Measurements from ENCODE around the gene LRP1B. TPM values are rescaled to one million over a fixed set of nuclear protein-coding genes. Genes with fewer than 3 reads are reported as not detected.

LRP1B gene
- total RNA-seq, 4 donors from 2014 or later: 1.2 to 3.3 (median 2.6) TPM

DNA sequence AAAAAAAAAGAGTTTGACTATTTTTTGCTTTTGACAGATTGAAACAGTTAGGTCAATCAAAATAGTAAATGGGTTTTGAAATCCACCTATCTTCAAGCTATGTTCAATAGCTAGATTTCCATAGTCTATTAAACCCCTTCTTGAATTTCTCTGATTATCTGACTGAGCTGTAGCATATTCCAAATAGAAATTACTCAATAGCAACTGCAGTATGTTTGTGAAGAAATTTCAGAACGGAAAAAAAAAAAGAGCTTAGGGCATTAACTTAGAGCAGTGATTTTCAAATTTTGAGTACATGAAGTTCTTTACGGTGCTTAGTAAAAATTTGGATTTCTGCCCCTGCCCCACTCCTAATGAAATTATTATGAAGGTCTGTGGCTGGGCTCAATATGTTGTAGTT lies 432.3 kb downstream of the LRP1B start:
- TF ChIP-seq POLR2A (IDR thresholded peaks at IDR 0.05) (no peak), EP300 (IDR thresholded peaks at IDR 0.05) (no peak)
- TF ChIP-seq, protein P1, sequence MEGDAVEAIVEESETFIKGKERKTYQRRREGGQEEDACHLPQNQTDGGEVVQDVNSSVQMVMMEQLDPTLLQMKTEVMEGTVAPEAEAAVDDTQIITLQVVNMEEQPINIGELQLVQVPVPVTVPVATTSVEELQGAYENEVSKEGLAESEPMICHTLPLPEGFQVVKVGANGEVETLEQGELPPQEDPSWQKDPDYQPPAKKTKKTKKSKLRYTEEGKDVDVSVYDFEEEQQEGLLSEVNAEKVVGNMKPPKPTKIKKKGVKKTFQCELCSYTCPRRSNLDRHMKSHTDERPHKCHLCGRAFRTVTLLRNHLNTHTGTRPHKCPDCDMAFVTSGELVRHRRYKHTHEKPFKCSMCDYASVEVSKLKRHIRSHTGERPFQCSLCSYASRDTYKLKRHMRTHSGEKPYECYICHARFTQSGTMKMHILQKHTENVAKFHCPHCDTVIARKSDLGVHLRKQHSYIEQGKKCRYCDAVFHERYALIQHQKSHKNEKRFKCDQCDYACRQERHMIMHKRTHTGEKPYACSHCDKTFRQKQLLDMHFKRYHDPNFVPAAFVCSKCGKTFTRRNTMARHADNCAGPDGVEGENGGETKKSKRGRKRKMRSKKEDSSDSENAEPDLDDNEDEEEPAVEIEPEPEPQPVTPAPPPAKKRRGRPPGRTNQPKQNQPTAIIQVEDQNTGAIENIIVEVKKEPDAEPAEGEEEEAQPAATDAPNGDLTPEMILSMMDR (IDR thresholded peaks at IDR 0.05): no peak
- WGBS, 2 donors: 76 to 82% methylated on average over 2 of the region's 2 CpGs
- H3K4me1 ChIP-seq: no peaks in the 10 kb centered on the region

DNA sequence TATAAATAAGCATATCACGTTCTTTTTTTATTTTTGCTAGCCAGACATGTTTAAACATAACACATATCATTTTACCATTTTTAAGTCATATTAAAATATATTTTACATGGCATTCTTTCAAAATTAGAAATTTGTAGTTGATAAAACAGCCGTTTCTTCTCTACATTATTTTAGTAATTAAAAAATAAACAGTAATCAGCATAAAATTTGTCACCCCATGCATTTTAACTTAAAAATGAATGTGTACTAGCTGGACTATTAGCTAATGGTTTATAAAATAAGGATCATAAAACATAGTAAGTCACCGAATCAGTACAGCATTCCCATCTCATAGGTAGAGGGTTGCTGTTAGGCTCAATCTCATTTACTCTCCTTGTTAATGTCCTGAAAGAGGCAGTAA lies 433.8 kb downstream of the LRP1B start:
- H3K27me3 ChIP-seq: no peaks in the 10 kb centered on the region
- no peaks in the 10 kb centered on the region for H3K4me1 ChIP-seq
- no peak overlapping the region for H3K4me3 ChIP-seq
- H3K27ac ChIP-seq: no peak overlapping the region
- no peaks in the 10 kb centered on the region for H3K9me3 ChIP-seq
- H3K36me3 ChIP-seq: no peaks in the 10 kb centered on the region
- WGBS, 2 donors: 89 to 90% methylated on average over 3 of the region's 3 CpGs
- TF ChIP-seq EP300 (IDR thresholded peaks at IDR 0.05) (no peak), POLR2A (IDR thresholded peaks at IDR 0.05) (no peak)
- TF ChIP-seq, protein P1 (IDR thresholded peaks at IDR 0.05): no peak
- no peak for DNase-seq (ENCODE audit: low spot score in 2 of 2)

More for the DNA sequence above, 432.3 kb downstream of the LRP1B start:
- Histone ChIP-seq H3K4me3 (no peak overlapping the region), H3K36me3 (no peaks in the 10 kb centered on the region), H3K27me3 (no peaks in the 10 kb centered on the region), H3K9me3 (no peaks in the 10 kb centered on the region), H3K27ac (no peak overlapping the region)
- no peak for DNase-seq (ENCODE audit: low spot score in 2 of 2)

DNA sequence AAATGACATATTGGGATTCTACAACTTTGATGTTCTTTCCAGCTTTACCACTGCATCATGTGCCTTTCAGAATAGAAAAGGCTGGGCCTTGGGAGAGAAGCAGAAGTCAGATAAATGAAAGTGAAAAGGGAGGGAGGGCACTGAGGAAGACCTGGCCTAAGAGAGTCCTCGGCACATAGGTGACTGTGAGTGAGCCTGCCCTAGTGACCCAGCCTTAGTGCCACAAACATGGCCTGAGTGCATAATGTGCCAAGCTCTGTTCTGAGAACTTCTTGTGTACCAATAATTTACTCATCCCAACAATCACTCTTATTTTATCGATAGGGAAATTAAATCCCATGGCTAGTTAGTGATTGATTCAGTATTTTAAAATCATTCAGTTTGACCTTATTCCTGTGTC lies 436.6 kb downstream of the LRP1B start:
- Histone ChIP-seq H3K9me3 (no peaks in the 10 kb centered on the region), H3K27me3 (no peaks in the 10 kb centered on the region), H3K4me3 (no peak overlapping the region), H3K4me1 (no peaks in the 10 kb centered on the region), H3K36me3 (no peaks in the 10 kb centered on the region), H3K27ac (no peak overlapping the region)
- DNase-seq (ENCODE audit: low spot score in 2 of 2): no peak
- 80 to 95% methylated on average over 2 of the region's 2 CpGs for WGBS, 2 donors
- TF ChIP-seq POLR2A (IDR thresholded peaks at IDR 0.05) (no peak), EP300 (IDR thresholded peaks at IDR 0.05) (no peak)
- TF ChIP-seq, protein P1 (IDR thresholded peaks at IDR 0.05): no peak

DNA sequence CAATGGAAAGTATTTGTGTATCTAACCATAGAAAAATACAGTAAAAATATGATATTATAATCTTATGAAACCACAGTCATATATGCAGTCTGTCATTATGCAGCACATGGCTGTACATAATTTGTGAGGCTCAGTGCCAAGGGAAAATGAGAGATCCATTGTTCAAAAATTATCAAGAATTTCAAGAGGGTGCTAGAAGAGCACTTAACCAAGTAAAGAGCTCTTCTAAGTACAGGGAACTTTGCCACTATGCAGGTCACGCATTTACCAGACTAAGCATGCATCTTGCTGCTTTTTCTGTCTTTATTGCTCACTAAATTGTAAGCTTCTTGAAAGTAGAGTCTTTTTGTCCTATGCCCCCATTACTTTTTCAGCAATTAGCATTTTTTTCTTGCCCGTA lies 438.0 kb downstream of the LRP1B start:
- Histone ChIP-seq H3K27ac (no peak overlapping the region), H3K4me1 (no peaks in the 10 kb centered on the region), H3K36me3 (no peaks in the 10 kb centered on the region), H3K4me3 (no peak overlapping the region), H3K27me3 (no peaks in the 10 kb centered on the region), H3K9me3 (no peaks in the 10 kb centered on the region)
- TF ChIP-seq, protein P1 (IDR thresholded peaks at IDR 0.05): no peak
- TF ChIP-seq POLR2A (IDR thresholded peaks at IDR 0.05): no peak
- TF ChIP-seq EP300 (IDR thresholded peaks at IDR 0.05): no peak
- WGBS, 2 donors: 75 to 77% methylated on average over 2 of the region's 2 CpGs
- DNase-seq (ENCODE audit: low spot score in 2 of 2): no peak

- TF ChIP-seq POLR2A (IDR thresholded peaks at IDR 0.05): no peak
- TF ChIP-seq, protein P1 (IDR thresholded peaks at IDR 0.05): no peak
- no peak for TF ChIP-seq EP300 (IDR thresholded peaks at IDR 0.05)
- Histone ChIP-seq H3K4me1 (no peaks in the 10 kb centered on the region), H3K27me3 (no peaks in the 10 kb centered on the region), H3K9me3 (no peaks in the 10 kb centered on the region), H3K4me3 (no peak overlapping the region), H3K36me3 (no peaks in the 10 kb centered on the region), H3K27ac (no peak overlapping the region)
- 79 to 83% methylated on average over 2 of the region's 2 CpGs for WGBS, 2 donors
- DNase-seq (ENCODE audit: low spot score in 2 of 2): no peak
Measured at GRCh38 chr2:141676139-141676538, 454.7 kb downstream of the LRP1B start.

Data from tibial nerve (tissue), 4 donors.